Retina (tissue), 1 donor: ENCODE measurements around the gene FOSB.

Experiments
- DNase-seq: peaks from one replicate; pipeline ENCODE4 v3.0.0-alpha.2; 2016

Gene FOSB

GRCh38 chr19:45469132-45469944 is 1.5 kb downstream of the FOSB start:
- peak; percentile 92 for DNase-seq

- DNase-seq = no peak
Measured at GRCh38 chr19:45469945-45470761, 2.4 kb downstream of the FOSB start.

- no peak for DNase-seq
Measured at GRCh38 chr19:45470762-45471081, 2.9 kb downstream of the FOSB start.

- DNase-seq = no peak
Measured at GRCh38 chr19:45471111-45471930, 3.5 kb downstream of the FOSB start.

- DNase-seq = peak; percentile 40
Measured at GRCh38 chr19:45471931-45472562, 4.3 kb downstream of the FOSB start.

GRCh38 chr19:45472563-45473366 is 5.0 kb downstream of the FOSB start:
- DNase-seq = peak; percentile 51

- no peak for DNase-seq
Measured at GRCh38 chr19:45473367-45473681, 5.5 kb downstream of the FOSB start.

- DNase-seq = no peak
Measured at GRCh38 chr19:45473682-45474605, 6.1 kb downstream of the FOSB start.

GRCh38 chr19:45474606-45475521 is 7.1 kb downstream of the FOSB start:
- no peak for DNase-seq

- DNase-seq = no peak
Measured at GRCh38 chr19:45475537-45476291, 7.9 kb downstream of the FOSB start.

GRCh38 chr19:45476304-45476703 is 8.5 kb downstream of the FOSB start:
- no peak for DNase-seq

- DNase-seq = no peak
Measured at GRCh38 chr19:45477186-45477585, 9.4 kb downstream of the FOSB start.

- peak; percentile 90 for DNase-seq
Measured at GRCh38 chr19:45477713-45478453, 10.1 kb downstream of the FOSB start.

GRCh38 chr19:45478454-45479238 is 10.8 kb downstream of the FOSB start:
- DNase-seq = peak; percentile 99

- no peak for DNase-seq
Measured at GRCh38 chr19:45483033-45483432, 15.2 kb downstream of the FOSB start.

GRCh38 chr19:45484273-45484945 is 16.6 kb downstream of the FOSB start:
- no peak for DNase-seq
